Measurements from ENCODE around the gene CYLC2. TPM values are rescaled to one million over a fixed set of nuclear protein-coding genes. Genes with fewer than 3 reads are reported as not detected.
A peak's percentile ranks its signal among the peaks of the same experiment; 100 is the strongest.

The CYLC2 gene
- total and polyA plus RNA-seq, 2 of the 8 experiments (the other 6 are each of a cell fraction or from before 2014, with no cell fraction given) = not detected

GRCh38 chr9:103003689-103004088 lies 8.6 kb downstream of the CYLC2 start:
- no peak for FAIRE-seq

More at GRCh38 chr9:103003689-103004088, 8.6 kb downstream of the CYLC2 start:
- TF ChIP-seq CEBPB (IDR thresholded peaks at IDR 0.05; ENCODE audit: low read depth, low read length) (peak; percentile 76; the same call in 1 of the 2 replicates), SP4 (IDR thresholded peaks at IDR 0.05; ENCODE audit: low read length) (no peak), NANOG (IDR thresholded peaks at IDR 0.05; ENCODE audit: insufficient read depth, low read depth, low read length, poor library complexity, severe bottlenecking) (no peak)
- no peak for DNase-seq (ENCODE audit: low read depth in 1 of 2, low spot score in 2 of 2)
- Histone ChIP-seq H3K56ac (replicated peaks; ENCODE audit: insufficient read length, low read depth, low read length) (no peak overlapping the region), H3K79me2 (ENCODE audit: control insufficient read depth in 1 of 2, insufficient read depth in 2 of 2, low read length in 2 of 2) (no peaks in the 10 kb centered on the region), H3K23me2 (ENCODE audit: low read depth, low read length) (no peaks in the 10 kb centered on the region; the same call in 1 of the 2 replicates), H2BK20ac (ENCODE audit: low read length) (no peak overlapping the region), H3K27ac (ENCODE audit: low read depth, low read length) (no peak overlapping the region), H3K27me3 (replicated peaks in 1 of 4; ENCODE audit: control insufficient read depth in 3 of 4, extremely low read depth in 1 of 4, insufficient read depth in 3 of 4, low read length in 3 of 4) (no peaks in the 10 kb centered on the region), H3K4me2 (ENCODE audit: insufficient read depth in 1 of 2, low read depth in 2 of 2, low read length in 2 of 2) (no peak overlapping the region), H2AK5ac (ENCODE audit: low read depth, low read length) (no peak overlapping the region), H3K36me3 (ENCODE audit: control insufficient read depth in 2 of 4, insufficient read depth in 4 of 4, low read length in 3 of 4) (no peaks in the 10 kb centered on the region), H3K4ac (replicated peaks; ENCODE audit: insufficient read length, low read depth, low read length) (no peak overlapping the region), H3K9ac (replicated peaks in 1 of 4; ENCODE audit: extremely low read depth in 1 of 4, low read depth in 3 of 4, low read length in 3 of 4) (no peak overlapping the region), H3K18ac (ENCODE audit: extremely low read depth, low read length) (no peak overlapping the region), H3K4me1 (replicated peaks in 1 of 4; ENCODE audit: control insufficient read depth in 3 of 4, insufficient read depth in 4 of 4, low read length in 3 of 4) (no peaks in the 10 kb centered on the region), H3K79me1 (ENCODE audit: low read depth, low read length) (no peaks in the 10 kb centered on the region), H2BK15ac (ENCODE audit: low read length) (no peak overlapping the region), H2BK12ac (ENCODE audit: low read depth, low read length) (no peak overlapping the region), H2BK120ac (replicated peaks; ENCODE audit: low read depth, low read length) (no peak overlapping the region), H4K8ac (ENCODE audit: extremely low read depth, insufficient read depth, low read length) (no peak overlapping the region), H2AFZ (ENCODE audit: low read length) (no peak overlapping the region), H2BK5ac (ENCODE audit: low read depth, low read length) (no peak overlapping the region), H4K5ac (ENCODE audit: insufficient read length, low read depth, low read length) (no peak overlapping the region), H3K14ac (ENCODE audit: insufficient read length) (no peak overlapping the region), H4K20me1 (replicated peaks in 1 of 2; ENCODE audit: control insufficient read depth in 1 of 2, insufficient read depth in 2 of 2, low read length in 2 of 2) (no peaks in the 10 kb centered on the region), H3K9me3 (ENCODE audit: insufficient read depth in 2 of 2, low read depth in 1 of 2, low read length in 1 of 2) (no peaks in the 10 kb centered on the region), H3K23ac (ENCODE audit: insufficient read length) (no peak overlapping the region), H3K4me3 (ENCODE audit: extremely low read depth in 1 of 4, insufficient read depth in 2 of 4, low read depth in 3 of 4, low read length in 4 of 4) (no peak overlapping the region), H4K91ac (replicated peaks; ENCODE audit: insufficient read length, low read length) (no peak overlapping the region)
- ChIA-PET CTCF (ENCODE audit: partially characterized antibody) (no interaction called here), POLR2A (ENCODE audit: partially characterized antibody) (no interaction called here)
- WGBS, 2 experiments (ENCODE audit: extremely low coverage in 1 of 2, insufficient coverage in 1 of 2, insufficient read length in 1 of 2, insufficient replicate concordance in 2 of 2, low coverage in 1 of 2, low lambda C conversion rate in 2 of 2, missing lambda C conversion rate in 1 of 2) = 89% methylated on average over 1 of the region's 1 CpG; no CpG with 5 or more reads in 1 of the 2 experiments
